ENCODE results near the gene RNF123. TPM values are rescaled to one million over a fixed set of nuclear protein-coding genes. Genes with fewer than 3 reads are reported as not detected.

RNF123 gene
- total and polyA plus RNA-seq, 2 experiments from 2014 or later: 14.6 to 32.5 TPM

- Histone ChIP-seq H3K27ac (ENCODE audit: low read depth) (no peak overlapping the region), H3F3A (replicated peaks; ENCODE audit: low read depth) (no peaks in the 10 kb centered on the region), H3K4me2 (no peak overlapping the region), H3K27me3 (ENCODE audit: insufficient read depth) (no peaks in the 10 kb centered on the region), H3K36me3 (ENCODE audit: insufficient read depth) (no peaks in the 10 kb centered on the region), H4K20me1 (replicated peaks; ENCODE audit: insufficient read depth) (0 out of 2 replicates have a peak, but pooled peaks cover 3% of the 10 kb centered on the region), H3K4me3 (no peak overlapping the region), H3K4me1 (ENCODE audit: insufficient read depth) (peaks cover 12% of the 10 kb centered on the region), H3K79me2 (replicated peaks; ENCODE audit: insufficient read depth) (no peaks in the 10 kb centered on the region), H3K9me2 (ENCODE audit: insufficient read depth) (no peaks in the 10 kb centered on the region), H2AFZ (no peak overlapping the region)
- ATAC-seq (peak; percentile 13), DNase-seq (ENCODE audit: low spot score) (peak; percentile 33)
- no peak overlapping the region for H3K4me3 Mint-ChIP-seq
- H3K9me3 Mint-ChIP-seq: no peaks in the 10 kb centered on the region
- H3K36me3 Mint-ChIP-seq (ENCODE audit: low read depth): no peaks in the 10 kb centered on the region; the same call in 2 of the 3 replicates
- peaks cover 6% of the 10 kb centered on the region for H3K27me3 Mint-ChIP-seq (ENCODE audit: insufficient read depth, low read depth, poor library complexity)
- H3K27ac Mint-ChIP-seq: no peak overlapping the region
- peaks cover 39% of the 10 kb centered on the region for H3K4me1 Mint-ChIP-seq
- TF ChIP-seq JUNB (IDR thresholded peaks at IDR 0.05; ENCODE audit: unreplicated experiment): no peak
- TF ChIP-seq, protein P1, sequence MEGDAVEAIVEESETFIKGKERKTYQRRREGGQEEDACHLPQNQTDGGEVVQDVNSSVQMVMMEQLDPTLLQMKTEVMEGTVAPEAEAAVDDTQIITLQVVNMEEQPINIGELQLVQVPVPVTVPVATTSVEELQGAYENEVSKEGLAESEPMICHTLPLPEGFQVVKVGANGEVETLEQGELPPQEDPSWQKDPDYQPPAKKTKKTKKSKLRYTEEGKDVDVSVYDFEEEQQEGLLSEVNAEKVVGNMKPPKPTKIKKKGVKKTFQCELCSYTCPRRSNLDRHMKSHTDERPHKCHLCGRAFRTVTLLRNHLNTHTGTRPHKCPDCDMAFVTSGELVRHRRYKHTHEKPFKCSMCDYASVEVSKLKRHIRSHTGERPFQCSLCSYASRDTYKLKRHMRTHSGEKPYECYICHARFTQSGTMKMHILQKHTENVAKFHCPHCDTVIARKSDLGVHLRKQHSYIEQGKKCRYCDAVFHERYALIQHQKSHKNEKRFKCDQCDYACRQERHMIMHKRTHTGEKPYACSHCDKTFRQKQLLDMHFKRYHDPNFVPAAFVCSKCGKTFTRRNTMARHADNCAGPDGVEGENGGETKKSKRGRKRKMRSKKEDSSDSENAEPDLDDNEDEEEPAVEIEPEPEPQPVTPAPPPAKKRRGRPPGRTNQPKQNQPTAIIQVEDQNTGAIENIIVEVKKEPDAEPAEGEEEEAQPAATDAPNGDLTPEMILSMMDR (conservative IDR thresholded peaks at IDR 0.05; ENCODE audit: low read depth in 2 of 2): peak; percentile 18 to 46; a peak in 2 of 4 replicates
- no peak for TF ChIP-seq EZH2phosphoT487 (IDR thresholded peaks at IDR 0.05; ENCODE audit: unreplicated experiment)
Measured at GRCh38 chr3:49668414-49668797, 21.0 kb upstream of the RNF123 start.

GRCh38 chr3:49668861-49669260 lies 20.5 kb upstream of the RNF123 start:
- Mint-ChIP-seq H3K36me3 (ENCODE audit: low read depth) (no peaks in the 10 kb centered on the region; the same call in 2 of the 3 replicates), H3K4me1 (peaks cover 39% of the 10 kb centered on the region), H3K27me3 (ENCODE audit: insufficient read depth, low read depth, poor library complexity) (peaks cover 10% of the 10 kb centered on the region), H3K4me3 (no peak overlapping the region), H3K9me3 (no peaks in the 10 kb centered on the region), H3K27ac (no peak overlapping the region)
- no peak overlapping the region for H3K4me2 ChIP-seq
- H3K4me3 ChIP-seq: no peak overlapping the region
- H3K4me1 ChIP-seq (ENCODE audit: insufficient read depth): peaks cover 12% of the 10 kb centered on the region
- no peaks in the 10 kb centered on the region for H3F3A ChIP-seq (replicated peaks; ENCODE audit: low read depth)
- no peaks in the 10 kb centered on the region for H3K36me3 ChIP-seq (ENCODE audit: insufficient read depth)
- H3K27me3 ChIP-seq (ENCODE audit: insufficient read depth): no peaks in the 10 kb centered on the region
- ATAC-seq (no peak), DNase-seq (ENCODE audit: low spot score) (no peak)
- 0 out of 2 replicates have a peak, but pooled peaks cover 3% of the 10 kb centered on the region for H4K20me1 ChIP-seq (replicated peaks; ENCODE audit: insufficient read depth)
- no peaks in the 10 kb centered on the region for H3K79me2 ChIP-seq (replicated peaks; ENCODE audit: insufficient read depth)
- H3K27ac ChIP-seq (ENCODE audit: low read depth): no peak overlapping the region
- no peak overlapping the region for H2AFZ ChIP-seq
- no peaks in the 10 kb centered on the region for H3K9me2 ChIP-seq (ENCODE audit: insufficient read depth)
- TF ChIP-seq REST (IDR thresholded peaks at IDR 0.05; ENCODE audit: unreplicated experiment) (no peak), ZNF114 (CRISPR knock-in tag; IDR thresholded peaks at IDR 0.05) (no peak), CREB1 (CRISPR knock-in tag; IDR thresholded peaks at IDR 0.05; ENCODE audit: low read depth) (no peak), EZH2 (IDR thresholded peaks at IDR 0.05; ENCODE audit: low read depth, unreplicated experiment) (no peak), JUNB (IDR thresholded peaks at IDR 0.05; ENCODE audit: unreplicated experiment) (no peak), POLR2AphosphoS5 (IDR thresholded peaks at IDR 0.05; ENCODE audit: low read depth) (no peak), NANOG (IDR thresholded peaks at IDR 0.05; ENCODE audit: borderline replicate concordance) (no peak), EZH2phosphoT487 (IDR thresholded peaks at IDR 0.05; ENCODE audit: unreplicated experiment) (no peak), ZNF462 (CRISPR knock-in tag; IDR thresholded peaks at IDR 0.05) (no peak)

Data from GM23338 (cell line).